GM23338 (cell line): ENCODE results near the gene DSCAML1. TPM values are rescaled to one million over a fixed set of nuclear protein-coding genes. Genes with fewer than 3 reads are reported as not detected.

ENCODE experiments used
- ATAC-seq: fragments of 200-7000 bp; cut with Tn5 transposase; 3 replicates; pipeline ENCODE4 v1.9.1; 2020
- DNase-seq: peaks from one replicate; pipeline ENCODE4 v3.0.0-alpha.2; 2015; ENCODE audit warnings: low spot score
- H2AFZ ChIP-seq: fragments of 200-600 bp; sonication (generic); 2 replicates; pipeline ENCODE4 v1.8.0; 2016; ENCODE audit warnings: antibody characterized with exemption, mild to moderate bottlenecking, moderate library complexity
- H3F3A ChIP-seq: fragments of 200-600 bp; sonication (generic); replicated peaks from 2 replicates; pipeline ENCODE4 v1.8.0; 2017; ENCODE audit warnings: antibody characterized with exemption, mixed run types, low read depth
- H3K27ac ChIP-seq: fragments of 200-600 bp; sonication (generic); 2 replicates; pipeline ENCODE4 v1.6.1; 2016; ENCODE audit warnings: low read depth
- H3K27me3 ChIP-seq: fragments of 200-600 bp; sonication (generic); 2 replicates; pipeline ENCODE4 v1.8.0; 2016; ENCODE audit warnings: mild to moderate bottlenecking, mixed run types, moderate library complexity; ENCODE audit not compliant: insufficient read depth
- H3K36me3 ChIP-seq: fragments of 200-600 bp; sonication (generic); 2 replicates; pipeline ENCODE4 v1.8.0; 2016; ENCODE audit warnings: mild to moderate bottlenecking; ENCODE audit not compliant: insufficient read depth
- H3K4me1 ChIP-seq: fragments of 200-600 bp; sonication (generic); 2 replicates; pipeline ENCODE4 v1.8.0; 2016; ENCODE audit warnings: mild to moderate bottlenecking, moderate library complexity; ENCODE audit not compliant: insufficient read depth
- H3K4me2 ChIP-seq: fragments of 200-600 bp; sonication (generic); 2 replicates; pipeline ENCODE4 v1.7.1; 2017; ENCODE audit warnings: mixed run types
- H3K4me3 ChIP-seq: fragments of 200-600 bp; sonication (generic); 2 replicates; pipeline ENCODE4 v1.6.1; 2016; ENCODE audit warnings: mixed run types
- H3K79me2 ChIP-seq: fragments of 200-600 bp; sonication (generic); replicated peaks from 2 replicates; pipeline ENCODE4 v1.8.0; 2017; ENCODE audit warnings: mild to moderate bottlenecking; ENCODE audit not compliant: insufficient read depth
- H3K9me2 ChIP-seq: fragments of 200-600 bp; sonication (generic); 2 replicates; pipeline ENCODE4 v1.8.0; 2017; ENCODE audit not compliant: insufficient read depth
- H4K20me1 ChIP-seq: fragments of 200-600 bp; sonication (generic); replicated peaks from 2 replicates; pipeline ENCODE4 v1.8.0; 2017; ENCODE audit warnings: mild to moderate bottlenecking; ENCODE audit not compliant: insufficient read depth
- H3K27ac Mint-ChIP-seq: 2 replicates; pipeline ENCODE4 v1.8.0; 2020; ENCODE audit warnings: inconsistent platforms, mild to moderate bottlenecking, moderate library complexity, mixed read lengths
- H3K27me3 Mint-ChIP-seq: 3 replicates; pipeline ENCODE4 v1.8.0; 2022; ENCODE audit warnings: low read depth, mild to moderate bottlenecking, moderate library complexity, mixed read lengths, inconsistent platforms; ENCODE audit not compliant: insufficient read depth, poor library complexity
- H3K36me3 Mint-ChIP-seq: 3 replicates; pipeline ENCODE4 v1.8.0; 2021; ENCODE audit warnings: low read depth, mild to moderate bottlenecking, inconsistent platforms, moderate library complexity, mixed read lengths
- H3K4me1 Mint-ChIP-seq: 3 replicates; pipeline ENCODE4 v1.8.0; 2020; ENCODE audit warnings: mild to moderate bottlenecking, inconsistent platforms, mixed read lengths
- H3K4me3 Mint-ChIP-seq: 3 replicates; pipeline ENCODE4 v1.8.0; 2021; ENCODE audit warnings: moderate library complexity, mild to moderate bottlenecking, inconsistent platforms, mixed read lengths
- H3K9me3 Mint-ChIP-seq: 3 replicates; pipeline ENCODE4 v1.8.0; 2020; ENCODE audit warnings: moderate library complexity, mild to moderate bottlenecking, inconsistent platforms, mixed read lengths
- CREB1 ChIP-seq: fragments of 250-450 bp; sonication (Bioruptor Pico); IDR thresholded peaks from 2 replicates; pipeline ENCODE4 v1.5.0; 2020; ENCODE audit warnings: low read depth, mild to moderate bottlenecking, moderate library complexity
- ETS1 ChIP-seq: IDR thresholded peaks from 2 replicates; pipeline ENCODE4 v1.6.1; 2016; ENCODE audit warnings: antibody characterized with exemption
- EZH2 ChIP-seq: fragments of 200-600 bp; sonication (generic); IDR thresholded peaks from one replicate; pipeline ENCODE4 v1.8.0; 2017; ENCODE audit warnings: antibody characterized with exemption, mild to moderate bottlenecking, low read depth; ENCODE audit not compliant: unreplicated experiment
- JUNB ChIP-seq: IDR thresholded peaks from one replicate; pipeline ENCODE4 v1.6.1; 2016; ENCODE audit warnings: antibody characterized with exemption; ENCODE audit not compliant: unreplicated experiment
- NANOG ChIP-seq: IDR thresholded peaks from 2 replicates; pipeline ENCODE4 v1.6.1; 2016; ENCODE audit warnings: antibody characterized with exemption, borderline replicate concordance
- POLR2AphosphoS5 ChIP-seq: IDR thresholded peaks from 2 replicates; pipeline ENCODE4 v1.6.1; 2016; ENCODE audit warnings: antibody characterized with exemption, low read depth
- STAT1 ChIP-seq: IDR thresholded peaks from one replicate; pipeline ENCODE4 v1.6.1; 2016; ENCODE audit warnings: antibody characterized with exemption; ENCODE audit not compliant: unreplicated experiment
- ZNF114 ChIP-seq: fragments of 250-450 bp; sonication (Bioruptor Pico); IDR thresholded peaks from 2 replicates; pipeline ENCODE4 v1.5.0; 2020; ENCODE audit warnings: mild to moderate bottlenecking, moderate library complexity
- ZNF331 ChIP-seq: fragments of 250-450 bp; sonication (Bioruptor Pico); IDR thresholded peaks from 2 replicates; pipeline ENCODE4 v1.5.0; 2020; ENCODE audit warnings: low read depth, mild to moderate bottlenecking, moderate library complexity
- ZNF462 ChIP-seq: fragments of 250-450 bp; sonication (Bioruptor Pico); IDR thresholded peaks from 2 replicates; pipeline ENCODE4 v1.5.0; 2020; ENCODE audit warnings: mild to moderate bottlenecking, moderate library complexity
- polyA plus RNA-seq: library from polyadenylated mRNA; unstranded; fragments of >200 nt; fragmentation: Nextera tagmentation; extraction: Ambion mirVana; gene quantifications from 2 replicates; pipeline ENCODE4 v1.2.1, GENCODE V29; 2016
- total RNA-seq: library from RNA; depleted of rRNA; stranded (reverse); fragments of >200 nt; shearing (Covaris generic); gene quantifications from 2 replicates; pipeline ENCODE4 v1.2.3, GENCODE V29; 2014

Gene DSCAML1
- total and polyA plus RNA-seq, 2 experiments from 2014 or later = 0.17 TPM; not detected in 1

- TF ChIP-seq ZNF462 (CRISPR knock-in tag) = no peak
These were observed 42.4 kb upstream of the DSCAML1 start (continued) for GRCh38 chr11:117839380-117839881.

- H3K4me3 ChIP-seq = no peak overlapping the region
- no peaks in the 10 kb centered on the region for H4K20me1 ChIP-seq
- H3K9me2 ChIP-seq = no peaks in the 10 kb centered on the region
- no peak overlapping the region for H3K4me2 ChIP-seq
- H3K27ac Mint-ChIP-seq = no peak overlapping the region
- H3K4me1 ChIP-seq = no peaks in the 10 kb centered on the region
- no peaks in the 10 kb centered on the region for H3K27me3 Mint-ChIP-seq
- H3K4me3 Mint-ChIP-seq = no peak overlapping the region
- no peaks in the 10 kb centered on the region for H3K36me3 ChIP-seq
- no peaks in the 10 kb centered on the region for H3K79me2 ChIP-seq
- H3K9me3 Mint-ChIP-seq = no peaks in the 10 kb centered on the region
- peaks cover 13% of the 10 kb centered on the region for H3K4me1 Mint-ChIP-seq
- no peak for ATAC-seq
- H3K27ac ChIP-seq = no peak overlapping the region
- H2AFZ ChIP-seq = no peak overlapping the region
- TF ChIP-seq POLR2AphosphoS5 = no peak
- no peak for TF ChIP-seq CREB1 (CRISPR knock-in tag)
- TF ChIP-seq ETS1 = no peak
- TF ChIP-seq ZNF114 = no peak
- TF ChIP-seq NANOG = no peak
- no peak for TF ChIP-seq JUNB
- TF ChIP-seq ZNF331 (CRISPR knock-in tag) = no peak
- no peak for TF ChIP-seq EZH2
- no peak for TF ChIP-seq STAT1
- DNase-seq = no peak
- H3K27me3 ChIP-seq = no peaks in the 10 kb centered on the region
- H3F3A ChIP-seq = no peaks in the 10 kb centered on the region
- no peaks in the 10 kb centered on the region for H3K36me3 Mint-ChIP-seq
These were observed 41.9 kb upstream of the DSCAML1 start for GRCh38 chr11:117838901-117839300.
